Measurements from ENCODE around the gene GGCT.

GRCh38 chr7:30470163-30470770, 34.4 kb downstream of the GGCT start:
- TF ChIP-seq CTCF (IDR thresholded peaks at IDR 0.05) (no peak), POLR2A (IDR thresholded peaks at IDR 0.05) (no peak)
